ENCODE measurements around the gene MAP2K5.

Gene MAP2K5

GRCh38 chr15:67819636-67820035 lies 277.1 kb downstream of the MAP2K5 start:
- in situ Hi-C loops (cut with HindIII; ENCODE audit: low sequenced_read_pairs) = no loop called here
- H3K4me3 ChIP-seq (ENCODE audit: low read depth, low read length) = no peak overlapping the region
- no peak for DNase-seq (ENCODE audit: low read depth, low spot score)
- no peak for TF ChIP-seq CTCF (IDR thresholded peaks at IDR 0.05; ENCODE audit: low read depth, low read length)

- DNase-seq (ENCODE audit: low read depth, low spot score) = no peak
- no peak for TF ChIP-seq CTCF (IDR thresholded peaks at IDR 0.05; ENCODE audit: low read depth, low read length)
Observed at GRCh38 chr15:67820122-67820991, 277.9 kb downstream of the MAP2K5 start.

GRCh38 chr15:67820992-67821783 lies 278.7 kb downstream of the MAP2K5 start:
- in situ Hi-C loops (cut with HindIII; ENCODE audit: low sequenced_read_pairs) = no loop called here
- TF ChIP-seq CTCF (IDR thresholded peaks at IDR 0.05; ENCODE audit: low read depth, low read length) = no peak
- H3K4me3 ChIP-seq (ENCODE audit: low read depth, low read length) = no peak overlapping the region
- peak; percentile 48 for DNase-seq (ENCODE audit: low read depth, low spot score)

More at GRCh38 chr15:67820122-67820991, 277.9 kb downstream of the MAP2K5 start:
- H3K4me3 ChIP-seq (ENCODE audit: low read depth, low read length) = no peak overlapping the region
- in situ Hi-C loops (cut with HindIII; ENCODE audit: low sequenced_read_pairs) = no loop called here

- TF ChIP-seq CTCF (IDR thresholded peaks at IDR 0.05; ENCODE audit: low read depth, low read length) = no peak
- DNase-seq (ENCODE audit: low read depth, low spot score) = no peak
- H3K4me3 ChIP-seq (ENCODE audit: low read depth, low read length) = no peak overlapping the region
- in situ Hi-C loops (cut with HindIII; ENCODE audit: low sequenced_read_pairs) = no loop called here
Observed at GRCh38 chr15:67821784-67822440, 279.4 kb downstream of the MAP2K5 start.

GRCh38 chr15:67822537-67823313 lies 280.2 kb downstream of the MAP2K5 start:
- in situ Hi-C loops (cut with HindIII; ENCODE audit: low sequenced_read_pairs) = no loop called here
- no peak overlapping the region for H3K4me3 ChIP-seq (ENCODE audit: low read depth, low read length)
- TF ChIP-seq CTCF (IDR thresholded peaks at IDR 0.05; ENCODE audit: low read depth, low read length) = no peak
- no peak for DNase-seq (ENCODE audit: low read depth, low spot score)
